ENCODE data around the gene CCDC7.
"Not testable (repeated sequence)": the region's sequence is repeated elsewhere in the genome, so short reads cannot be mapped to it uniquely, and the experiment has no call there.

CCDC7 gene

GRCh38 chr10:32582946-32583345, 137.0 kb downstream of the CCDC7 start:
- DNase-seq: peak; percentile 7

GRCh38 chr10:32598022-32598421, 152.1 kb downstream of the CCDC7 start:
- DNase-seq: not testable (repeated sequence)

- DNase-seq: peak; percentile 14
Observed at GRCh38 chr10:32600317-32600716, 154.4 kb downstream of the CCDC7 start.

- not testable (repeated sequence) for DNase-seq
Observed at GRCh38 chr10:32601562-32601961, 155.6 kb downstream of the CCDC7 start.

- no peak for DNase-seq
Observed at GRCh38 chr10:32605787-32606186, 159.8 kb downstream of the CCDC7 start.

GRCh38 chr10:32610543-32610942, 164.6 kb downstream of the CCDC7 start:
- DNase-seq: not testable (repeated sequence)

- peak; percentile 46 for DNase-seq
Observed at GRCh38 chr10:32616438-32616837, 170.5 kb downstream of the CCDC7 start.

- no peak for DNase-seq
Observed at GRCh38 chr10:32618482-32618881, 172.5 kb downstream of the CCDC7 start.

GRCh38 chr10:32621969-32622368, 176.0 kb downstream of the CCDC7 start:
- no peak for DNase-seq

GRCh38 chr10:32622409-32622808, 176.5 kb downstream of the CCDC7 start:
- no peak for DNase-seq

- no peak for DNase-seq
Observed at GRCh38 chr10:32627183-32627582, 181.2 kb downstream of the CCDC7 start.

GRCh38 chr10:32629910-32630309, 184.0 kb downstream of the CCDC7 start:
- no peak for DNase-seq

- DNase-seq: no peak
Observed at GRCh38 chr10:32646535-32646934, 200.6 kb downstream of the CCDC7 start.

GRCh38 chr10:32650246-32650655, 204.3 kb downstream of the CCDC7 start:
- DNase-seq: peak; percentile 15

- DNase-seq: not testable (repeated sequence)
Observed at GRCh38 chr10:32657430-32657829, 211.5 kb downstream of the CCDC7 start.

- no peak for DNase-seq
Observed at GRCh38 chr10:32661346-32661745, 215.4 kb downstream of the CCDC7 start.

GRCh38 chr10:32680803-32681557, 235.0 kb downstream of the CCDC7 start:
- no peak for DNase-seq

- DNase-seq: no peak
Observed at GRCh38 chr10:32684291-32684690, 238.4 kb downstream of the CCDC7 start.

GRCh38 chr10:32687116-32687515, 241.2 kb downstream of the CCDC7 start:
- DNase-seq: no peak

GRCh38 chr10:32687546-32687945, 241.6 kb downstream of the CCDC7 start:
- DNase-seq: no peak

- no peak for DNase-seq
Observed at GRCh38 chr10:32692174-32692573, 246.2 kb downstream of the CCDC7 start.

GRCh38 chr10:32693441-32693979, 247.6 kb downstream of the CCDC7 start:
- DNase-seq: no peak

- DNase-seq: not testable (repeated sequence)
Observed at GRCh38 chr10:32699683-32700082, 253.7 kb downstream of the CCDC7 start.

GRCh38 chr10:32713560-32713959, 267.6 kb downstream of the CCDC7 start:
- no peak for DNase-seq

GRCh38 chr10:32731527-32731926, 285.6 kb downstream of the CCDC7 start:
- no peak for DNase-seq
